Astrocyte of the cerebellum (primary cell): ENCODE data around the gene CPM.

Experiments
- DNase-seq: peaks from one replicate; pipeline ENCODE4 v3.0.0-alpha.2; 2011; ENCODE audit warnings: low read depth
- H3K4me3 ChIP-seq: 2 replicates; pipeline ENCODE4 v1.5.1; 2011; ENCODE audit warnings: mild to moderate bottlenecking, low read depth, low read length, moderate library complexity
- CTCF ChIP-seq: IDR thresholded peaks from 2 replicates; pipeline ENCODE4 v1.5.1; 2012; ENCODE audit warnings: low read length, low read depth, moderate library complexity, mild to moderate bottlenecking; ENCODE audit errors: missing control alignments
- in situ Hi-C: cut with HindIII; loops from 2 replicates; pipeline ENCODE4 v1.10.0; 2017; ENCODE audit warnings: low sequenced_read_pairs

CPM gene

DNA sequence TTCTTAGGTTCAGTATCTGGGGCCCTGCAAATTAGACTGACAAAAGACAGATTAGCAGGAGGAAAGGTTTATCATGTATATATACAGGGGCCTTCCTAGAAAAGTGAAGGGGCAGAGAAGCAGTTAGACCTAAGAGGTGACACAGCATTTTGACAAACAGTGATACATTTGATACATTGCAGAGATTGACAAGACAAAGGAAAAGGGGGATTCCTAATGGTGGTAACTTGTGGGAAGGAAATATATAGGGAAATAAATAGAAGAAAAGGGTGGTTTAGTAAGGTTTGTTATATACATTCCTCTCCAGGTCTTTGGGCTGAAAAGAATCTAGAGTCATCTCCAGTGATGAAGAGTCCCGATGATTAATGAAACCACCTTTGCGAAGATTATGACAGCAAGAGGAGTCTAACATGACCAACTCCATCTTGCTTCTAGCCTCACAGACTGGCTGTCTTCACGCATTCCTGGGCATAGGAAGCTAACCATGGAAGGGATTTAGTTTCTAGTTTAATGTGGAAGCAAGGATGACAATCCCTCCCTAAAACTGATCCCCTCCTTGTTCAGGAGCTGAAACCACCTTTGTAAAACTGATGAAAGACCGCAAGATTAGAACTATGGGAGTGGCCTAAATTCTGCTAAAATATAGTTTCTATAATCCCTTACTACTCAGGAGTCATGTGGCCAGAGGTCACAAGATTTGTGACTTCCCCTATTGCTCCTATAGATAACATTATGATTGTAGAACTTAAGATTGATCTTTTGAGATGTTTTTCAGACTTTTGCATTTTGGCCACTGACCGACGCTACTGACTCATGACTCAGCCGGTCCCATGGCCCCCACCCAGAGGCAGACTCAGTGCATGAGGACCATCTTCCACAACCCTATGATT is 31.1 kb upstream of the CPM start:
- DNase-seq, result no peak
- in situ Hi-C loops, result no loop called here
- H3K4me3 ChIP-seq, result no peak overlapping the region
- no peak for TF ChIP-seq CTCF

GRCh38 chr12:68962877-68963855 is 30.2 kb upstream of the CPM start:
- no peak overlapping the region for H3K4me3 ChIP-seq
- in situ Hi-C loops, result no loop called here
- no peak for TF ChIP-seq CTCF
- no peak for DNase-seq

DNA sequence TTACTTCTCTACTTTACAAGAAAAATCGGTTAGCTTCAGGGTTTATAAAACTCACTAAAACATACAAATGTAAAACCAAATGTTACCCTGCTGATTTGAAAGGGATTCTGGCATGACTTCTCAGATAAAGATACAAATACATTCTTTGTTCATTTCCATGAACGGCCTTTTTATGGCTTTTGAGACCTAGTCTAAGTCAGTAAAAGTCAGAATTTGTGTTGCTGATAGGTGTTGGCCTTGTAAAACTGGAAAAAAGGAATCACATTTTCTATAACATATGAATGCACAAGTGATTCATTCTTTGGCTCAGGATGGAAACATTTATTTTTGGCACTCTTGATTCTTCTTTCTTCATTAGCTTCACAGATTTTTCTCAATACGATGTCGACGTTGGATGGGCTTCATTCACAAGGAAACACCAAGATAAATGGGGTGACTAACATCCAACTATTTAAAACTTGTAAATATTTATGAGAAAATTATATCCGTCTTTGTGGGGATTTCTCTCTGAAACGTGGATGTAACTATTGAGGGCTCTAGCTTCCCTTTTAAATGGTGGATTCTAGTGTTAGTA is 27.0 kb upstream of the CPM start:
- in situ Hi-C loops, result no loop called here
- H3K4me3 ChIP-seq, result no peak overlapping the region

DNA sequence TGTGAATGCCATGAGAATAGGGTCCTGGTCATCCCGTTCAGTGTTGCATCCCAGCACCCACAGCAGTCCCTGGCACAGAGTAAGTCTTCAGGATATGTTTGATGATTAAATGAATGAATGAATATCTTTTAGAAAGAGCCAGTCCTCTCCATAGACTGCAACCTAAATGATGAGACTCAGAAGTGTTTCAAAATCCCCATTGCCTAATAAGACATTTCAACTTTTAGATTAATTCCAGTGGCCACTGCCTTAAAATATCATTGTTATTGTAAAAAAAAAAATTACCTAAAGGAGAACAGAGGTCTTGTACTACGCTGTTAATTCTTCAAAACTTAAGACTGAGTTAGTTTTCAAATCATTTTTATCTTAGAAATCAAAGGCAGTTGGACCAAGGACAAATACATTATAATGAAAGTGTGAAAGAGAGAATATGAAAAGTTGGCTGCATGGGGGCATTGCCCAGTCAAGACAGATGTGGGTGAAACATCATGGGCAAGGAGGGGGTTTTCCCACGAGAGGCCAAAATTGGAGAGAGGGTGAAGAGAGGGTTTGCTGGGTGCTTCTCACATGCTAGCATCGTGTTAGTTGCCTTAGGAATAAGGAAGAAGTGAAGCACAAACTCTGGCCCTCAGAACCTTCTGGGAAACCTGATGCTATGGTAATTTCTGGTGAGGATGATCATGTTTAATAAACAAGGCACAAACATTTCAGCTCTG is 26.3 kb upstream of the CPM start:
- TF ChIP-seq CTCF, result no peak
- no peak overlapping the region for H3K4me3 ChIP-seq
- DNase-seq, result no peak
- in situ Hi-C loops, result no loop called here

More for the DNA sequence above, 27.0 kb upstream of the CPM start:
- no peak for TF ChIP-seq CTCF
- no peak for DNase-seq

GRCh38 chr12:68958322-68958721 is 25.4 kb upstream of the CPM start:
- DNase-seq, result no peak
- in situ Hi-C loops, result no loop called here
- no peak overlapping the region for H3K4me3 ChIP-seq
- no peak for TF ChIP-seq CTCF

DNA sequence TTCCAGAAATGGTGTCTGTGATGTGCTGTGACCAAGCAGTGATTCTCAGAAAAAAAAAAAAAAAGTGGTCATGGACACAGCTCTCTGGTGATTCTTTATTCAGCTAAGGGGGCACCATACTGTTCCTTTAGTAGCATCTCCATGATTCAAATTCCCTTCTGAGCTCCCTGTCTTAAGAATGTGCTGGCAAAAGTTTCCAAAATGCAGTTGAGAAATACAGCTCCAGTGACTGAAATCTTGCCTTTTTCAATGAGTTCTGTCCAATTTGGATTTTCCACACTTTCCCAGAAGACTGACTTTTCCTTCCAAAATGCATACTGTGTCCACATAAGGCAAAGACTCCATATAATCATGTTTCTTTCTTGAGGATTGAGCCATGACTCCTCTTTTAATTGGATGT is 24.3 kb upstream of the CPM start:
- no peak for TF ChIP-seq CTCF
- no peak for DNase-seq
- H3K4me3 ChIP-seq, result no peak overlapping the region
- in situ Hi-C loops, result no loop called here
